Psoas muscle (tissue), 8 donors: ENCODE measurements around the gene ZNF280B. TPM values are rescaled to one million over a fixed set of nuclear protein-coding genes. Genes with fewer than 3 reads are reported as not detected.
"Not testable (repeated sequence)": the region's sequence is repeated elsewhere in the genome, so short reads cannot be mapped to it uniquely, and the experiment has no call there.

Experiments
- ATAC-seq, 4 donors: fragments of 200-7000 bp; cut with Tn5 transposase; one replicate each; pipeline ENCODE4 v1.9.1; 2020; ENCODE audit warnings: moderate library complexity in 3 of 4, mild to moderate bottlenecking in 2 of 4
- DNase-seq, 2 donors: peaks; one replicate each; pipeline ENCODE4 v3.0.0-alpha.2; 2020
- H3K27ac ChIP-seq: fragments of 200-600 bp; one replicate; pipeline ENCODE4 v1.8.0; 2022
- H3K27me3 ChIP-seq, 3 donors: fragments of 200-600 bp in 1 of 3; one replicate each; pipeline versions ENCODE4 v1.6.1 to v1.8.0; 2013 to 2022; ENCODE audit warnings: low read length in 2 of 3, mild to moderate bottlenecking in 2 of 3, moderate library complexity in 1 of 3; ENCODE audit not compliant: insufficient read depth in 3 of 3
- H3K36me3 ChIP-seq, 2 donors: fragments of 200-600 bp in 1 of 2; one replicate each; pipeline versions ENCODE4 v1.6.1 to v1.8.0; 2013 to 2022; ENCODE audit warnings: low read depth in 1 of 2, mild to moderate bottlenecking in 1 of 2, moderate library complexity in 1 of 2; ENCODE audit not compliant: insufficient read depth in 1 of 2
- H3K4me1 ChIP-seq: fragments of 200-600 bp; one replicate; pipeline ENCODE4 v1.8.0; 2022
- H3K4me3 ChIP-seq: fragments of 200-600 bp; one replicate; pipeline ENCODE4 v1.8.0; 2022; ENCODE audit warnings: mild to moderate bottlenecking
- H3K9me3 ChIP-seq: fragments of 200-600 bp; one replicate; pipeline ENCODE4 v1.8.0; 2022
- WGBS, 3 donors: extraction: QIAGEN DNeasy Blood & Tissue Kit; methylation state at CpG; one replicate each; pipeline versions ENCODE4 v1.1.6 to v1.1.7; 2013; 5-methylcytosine and 5-hydroxymethylcytosine counted together
- intact Hi-C, 2 donors: fragments of 100-400 bp; cut with DNase I; formaldehyde crosslinking; loops; one replicate each; pipeline versions ENCODE4 v1.11.0 to v1.14.2; 2022
- polyA plus RNA-seq, 3 donors: library from polyadenylated mRNA; stranded (reverse); fragments of 200-250 nt; gene quantifications; one replicate each; pipeline ENCODE4 v1.2.3, GENCODE V29; 2013
- total RNA-seq, 4 donors: library from RNA; stranded (reverse); fragmentation: NEBNext Ultra II Directional in 2 of 4; extraction: Animal tissue kit (Norgen Biotek cat#: 25700) in 2 of 4; gene quantifications; one replicate each; pipeline versions ENCODE4 v1.2.1 to v1.2.4, GENCODE V29; 2021 to 2023
- TF ChIP-seq, protein P1 (sequence below): fragments of 200-600 bp; IDR thresholded peaks from one replicate; pipeline ENCODE4 v1.8.0; 2022; ENCODE audit warnings: antibody characterized with exemption
- donor health status: healthy with polysubstance abuse.
- donor health status: DM: no; HTN: no; CAD: no; lungs with moderate emphysema.
- donor health status: Bipolar disorder and iron deficiency.
- donor health status: healthy.
- donor health status: DM: yes; HTN: yes; CAD: no.
- donor health status: DM: no; HTN: no; CAD: no.
- donor health status: DM: no; HTN: no; CAD: no.
- donor health status: DM: yes; HTN: yes; CAD: no.

The ZNF280B gene
- total and polyA plus RNA-seq, 7 donors = 0.06 to 0.54 (median 0.23) TPM

GRCh38 chr22:22519591-22519990 is 11.0 kb upstream of the ZNF280B start:
- WGBS, 3 donors = 77 to 79% (median 78%) methylated on average over 5 of the region's 5 CpGs
- TF ChIP-seq, protein P1, sequence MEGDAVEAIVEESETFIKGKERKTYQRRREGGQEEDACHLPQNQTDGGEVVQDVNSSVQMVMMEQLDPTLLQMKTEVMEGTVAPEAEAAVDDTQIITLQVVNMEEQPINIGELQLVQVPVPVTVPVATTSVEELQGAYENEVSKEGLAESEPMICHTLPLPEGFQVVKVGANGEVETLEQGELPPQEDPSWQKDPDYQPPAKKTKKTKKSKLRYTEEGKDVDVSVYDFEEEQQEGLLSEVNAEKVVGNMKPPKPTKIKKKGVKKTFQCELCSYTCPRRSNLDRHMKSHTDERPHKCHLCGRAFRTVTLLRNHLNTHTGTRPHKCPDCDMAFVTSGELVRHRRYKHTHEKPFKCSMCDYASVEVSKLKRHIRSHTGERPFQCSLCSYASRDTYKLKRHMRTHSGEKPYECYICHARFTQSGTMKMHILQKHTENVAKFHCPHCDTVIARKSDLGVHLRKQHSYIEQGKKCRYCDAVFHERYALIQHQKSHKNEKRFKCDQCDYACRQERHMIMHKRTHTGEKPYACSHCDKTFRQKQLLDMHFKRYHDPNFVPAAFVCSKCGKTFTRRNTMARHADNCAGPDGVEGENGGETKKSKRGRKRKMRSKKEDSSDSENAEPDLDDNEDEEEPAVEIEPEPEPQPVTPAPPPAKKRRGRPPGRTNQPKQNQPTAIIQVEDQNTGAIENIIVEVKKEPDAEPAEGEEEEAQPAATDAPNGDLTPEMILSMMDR = no peak
- no peaks in the 10 kb centered on the region for H3K36me3 ChIP-seq
- no peaks in the 10 kb centered on the region for H3K4me1 ChIP-seq
- intact Hi-C loops = no loop called here
- H3K9me3 ChIP-seq = no peaks in the 10 kb centered on the region
- H3K4me3 ChIP-seq = no peak overlapping the region
- DNase-seq (no peak), ATAC-seq (no peak)
- no peak overlapping the region for H3K27ac ChIP-seq
- peaks cover 0 to 6% (median 5%) of the 10 kb centered on the region in 3 donors for H3K27me3 ChIP-seq

GRCh38 chr22:22516992-22517391 is 8.4 kb upstream of the ZNF280B start:
- Histone ChIP-seq H3K27me3 (peaks cover 0 to 13% (median 5%) of the 10 kb centered on the region in 3 donors), H3K36me3 (no peaks in the 10 kb centered on the region), H3K4me1 (no peaks in the 10 kb centered on the region), H3K4me3 (no peak overlapping the region), H3K27ac (no peak overlapping the region), H3K9me3 (no peaks in the 10 kb centered on the region)
- no peak for ATAC-seq
- TF ChIP-seq, protein P1 = no peak
- WGBS, 3 donors = 67 to 75% (median 73%) methylated on average over 4 of the region's 4 CpGs
- intact Hi-C loops = no loop called here
- no peak for DNase-seq

DNA sequence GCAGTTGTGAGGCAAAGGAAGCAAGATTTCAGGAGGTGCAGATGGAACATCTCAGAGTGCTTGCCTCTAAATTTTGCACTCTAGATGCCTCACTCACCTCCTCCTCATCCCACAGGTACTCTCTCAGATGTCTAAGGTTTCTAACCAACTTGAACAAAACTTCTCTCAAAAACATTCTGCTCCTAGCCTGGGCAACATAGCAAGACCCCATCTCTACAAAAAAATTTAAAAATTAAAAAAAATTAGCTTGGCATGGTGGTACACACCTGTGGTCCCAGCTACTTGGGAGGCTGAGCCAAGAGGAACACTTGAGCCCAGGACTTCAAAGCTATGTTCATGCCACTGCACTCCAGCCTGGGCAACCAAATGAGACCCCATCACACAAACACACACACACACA is 7.3 kb upstream of the ZNF280B start:
- H3K27ac ChIP-seq = no peak overlapping the region
- DNase-seq = no peak
- TF ChIP-seq, protein P1 = no peak
- H3K4me3 ChIP-seq = no peak overlapping the region
- no peaks in the 10 kb centered on the region for H3K36me3 ChIP-seq
- peaks cover 0 to 13% (median 5%) of the 10 kb centered on the region in 3 donors for H3K27me3 ChIP-seq
- H3K4me1 ChIP-seq = no peaks in the 10 kb centered on the region
- intact Hi-C loops = no loop called here
- no peaks in the 10 kb centered on the region for H3K9me3 ChIP-seq
- ATAC-seq = no peak

DNA sequence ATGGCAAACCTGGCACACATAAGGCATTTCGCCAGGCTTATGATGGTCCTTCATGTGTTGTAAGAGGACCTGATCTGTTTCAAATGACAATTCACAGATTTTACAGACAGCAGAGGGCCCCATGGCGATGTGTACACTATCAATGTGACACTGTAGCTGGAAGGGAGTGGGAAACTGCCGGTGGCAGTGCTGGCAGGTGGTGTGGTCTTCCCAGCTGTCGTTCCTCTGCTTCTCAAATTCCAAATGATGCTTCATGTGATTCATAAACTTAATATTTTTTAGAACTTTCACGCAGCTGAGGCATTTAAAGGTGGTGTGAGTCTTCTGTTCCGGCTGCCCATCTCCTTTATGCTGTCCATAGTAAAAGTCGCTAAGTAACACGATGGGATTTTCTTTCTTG is 5.9 kb upstream of the ZNF280B start:
- DNase-seq, intact Hi-C loops, H3K36me3 ChIP-seq, H3K4me1 ChIP-seq, H3K4me3 ChIP-seq, H3K9me3 ChIP-seq, ATAC-seq, H3K27ac ChIP-seq: not testable (repeated sequence)
- H3K27me3 ChIP-seq = peaks cover 0 to 13% (median 5%) of the 10 kb centered on the region in 3 donors
- 22 to 40% (median 33%) methylated on average over 8 of the region's 8 CpGs for WGBS, 3 donors

DNA sequence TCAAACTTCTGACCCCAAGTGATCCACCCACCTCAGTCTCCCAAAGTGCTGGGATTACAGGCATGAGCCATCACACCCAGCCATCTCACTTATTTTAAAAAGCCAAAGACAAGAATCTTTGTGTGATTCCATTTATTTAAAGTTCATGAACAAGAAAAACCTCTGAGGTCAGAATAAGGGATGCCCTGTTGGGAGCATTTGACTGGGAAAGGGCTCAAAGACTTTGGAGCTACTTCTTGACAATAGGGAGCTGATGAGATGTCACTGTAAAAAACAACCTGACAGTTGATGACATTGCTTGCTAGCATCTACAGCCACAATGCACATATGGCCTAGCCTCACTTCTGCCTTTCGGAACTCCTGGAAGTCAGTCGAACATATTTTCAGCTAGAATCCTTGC is 5.1 kb upstream of the ZNF280B start:
- H3K27ac ChIP-seq = no peak overlapping the region
- H3K4me1 ChIP-seq = no peaks in the 10 kb centered on the region
- no peak overlapping the region for H3K4me3 ChIP-seq
- peaks cover 3% of the 10 kb centered on the region for H3K9me3 ChIP-seq
- DNase-seq = no peak
- TF ChIP-seq, protein P1 = no peak
- ATAC-seq = no peak
- H3K36me3 ChIP-seq = no peaks in the 10 kb centered on the region
- H3K27me3 ChIP-seq = peaks cover 0 to 13% (median 10%) of the 10 kb centered on the region in 3 donors
- intact Hi-C loops = no loop called here
- 91 to 95% (median 92%) methylated on average over 2 of the region's 2 CpGs for WGBS, 3 donors
